Measurements from ENCODE around the gene TREX2. TPM values are rescaled to one million over a fixed set of nuclear protein-coding genes. Genes with fewer than 3 reads are reported as not detected.

The TREX2 gene
- total and polyA plus RNA-seq, 2 of the 4 experiments (the other 2 are of a cell fraction), result 0.36 to 0.84 TPM

DNA sequence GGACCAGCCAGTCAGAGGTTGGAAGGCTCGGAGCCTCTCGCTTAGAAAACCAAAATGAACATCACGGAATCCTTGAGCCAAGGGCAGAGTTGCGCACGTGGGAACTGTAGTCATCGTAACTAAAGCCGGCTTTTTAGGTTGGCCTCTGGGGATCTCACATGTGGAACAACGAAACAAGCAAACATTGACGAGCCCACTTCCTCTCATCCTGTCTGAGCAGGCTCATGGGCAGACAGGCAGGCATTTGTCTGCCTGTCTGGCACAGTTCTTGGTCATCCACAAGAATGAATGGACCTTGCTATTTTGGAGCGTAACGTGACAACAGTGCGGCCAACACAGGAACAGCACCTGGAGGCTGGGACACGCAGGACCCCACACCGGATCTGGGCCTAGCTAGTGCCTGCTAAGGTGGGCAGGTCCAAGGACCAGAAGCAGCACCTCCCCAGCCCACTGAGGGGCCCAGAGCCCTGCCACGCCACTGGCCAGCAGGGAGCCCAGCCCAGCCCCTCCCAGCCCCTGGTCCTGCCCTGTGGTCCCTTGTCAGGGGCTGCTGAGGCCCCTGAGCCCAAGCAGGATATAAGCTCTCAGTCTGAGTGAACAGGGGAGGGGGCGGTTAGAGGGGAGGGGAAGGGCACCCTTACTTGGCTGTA is 9.2 kb upstream of the TREX2 start:
- Histone ChIP-seq H3K4me1 (ENCODE audit: control insufficient read depth, insufficient read depth, low read length) (no peaks in the 10 kb centered on the region), H3K23ac (ENCODE audit: low read depth, low read length) (no peak overlapping the region), H2BK120ac (ENCODE audit: low read depth, low read length) (no peak overlapping the region), H3K4me3 (ENCODE audit: insufficient read depth, low read depth, low read length) (no peak overlapping the region), H2AFZ (replicated peaks; ENCODE audit: low read length, poor library complexity) (no peak overlapping the region), H3K4ac (ENCODE audit: low read depth, low read length) (no peak overlapping the region), H3K27me3 (ENCODE audit: control insufficient read depth, insufficient read depth, low read length) (no peaks in the 10 kb centered on the region), H4K91ac (ENCODE audit: insufficient read depth, low read depth, low read length) (no peak overlapping the region), H3K9me3 (ENCODE audit: control insufficient read depth, insufficient read depth, low read length) (no peaks in the 10 kb centered on the region; the same call in 1 of the 2 replicates), H2AK9ac (replicated peaks; ENCODE audit: low read depth, low read length, poor library complexity) (no peak overlapping the region), H2BK15ac (ENCODE audit: low read depth, low read length) (no peak overlapping the region), H3K14ac (replicated peaks; ENCODE audit: low read depth, low read length) (no peak overlapping the region), H3K36me3 (ENCODE audit: control insufficient read depth, insufficient read depth, low read length) (0 out of 2 replicates have a peak, but pooled peaks cover 2% of the 10 kb centered on the region), H2AK5ac (ENCODE audit: low read depth, low read length) (no peak overlapping the region), H3K27ac (ENCODE audit: insufficient read depth, low read length) (no peak overlapping the region), H3K79me1 (ENCODE audit: low read depth in 1 of 2, low read length in 2 of 2) (no peaks in the 10 kb centered on the region), H4K20me1 (ENCODE audit: insufficient read depth, low read length) (no peaks in the 10 kb centered on the region), H3K56ac (ENCODE audit: extremely low read depth, insufficient read depth, low read length) (no peak overlapping the region), H3K18ac (ENCODE audit: low read depth, low read length) (no peak overlapping the region), H2BK5ac (ENCODE audit: low read depth, low read length, poor library complexity, severe bottlenecking) (no peak overlapping the region), H4K8ac (ENCODE audit: low read depth in 2 of 2, low read length in 2 of 2) (no peak overlapping the region), H2BK20ac (ENCODE audit: low read depth, low read length) (no peak overlapping the region), H3K4me2 (ENCODE audit: low read depth, low read length) (no peak overlapping the region), H3K9ac (ENCODE audit: low read depth, low read length) (no peak overlapping the region), H4K5ac (ENCODE audit: low read depth, low read length) (no peak overlapping the region), H3K9me1 (ENCODE audit: insufficient read depth, low read length) (no peaks in the 10 kb centered on the region)
- ChIA-PET CTCF (no interaction called here), POLR2A (ENCODE audit: unreplicated experiment) (no interaction called here)
- dilution Hi-C loops (cut with HindIII; ENCODE audit: low sequenced_read_pairs, unreplicated experiment) (no loop called here), in situ Hi-C loops (cut with MboI; ENCODE audit: low sequenced_read_pairs) (loop anchor here (25.0 kb wide), 1 partner anchor 418 kb away; no protein-coding TSS in a partner anchor), intact Hi-C loops (cut with micrococcal nuclease) (no loop called here)
- no TSS peak for BruUV-seq (replicated peaks)
- WGBS, 2 experiments (ENCODE audit: extremely low coverage in 2 of 2, insufficient read length in 1 of 2), result 83% methylated on average over 8 of the region's 16 CpGs; no CpG with 5 or more reads in 1 of the 2 experiments
- TF ChIP-seq SMC3 (IDR thresholded peaks at IDR 0.05; ENCODE audit: low read depth, low read length), result no peak
- TF ChIP-seq, protein P1, sequence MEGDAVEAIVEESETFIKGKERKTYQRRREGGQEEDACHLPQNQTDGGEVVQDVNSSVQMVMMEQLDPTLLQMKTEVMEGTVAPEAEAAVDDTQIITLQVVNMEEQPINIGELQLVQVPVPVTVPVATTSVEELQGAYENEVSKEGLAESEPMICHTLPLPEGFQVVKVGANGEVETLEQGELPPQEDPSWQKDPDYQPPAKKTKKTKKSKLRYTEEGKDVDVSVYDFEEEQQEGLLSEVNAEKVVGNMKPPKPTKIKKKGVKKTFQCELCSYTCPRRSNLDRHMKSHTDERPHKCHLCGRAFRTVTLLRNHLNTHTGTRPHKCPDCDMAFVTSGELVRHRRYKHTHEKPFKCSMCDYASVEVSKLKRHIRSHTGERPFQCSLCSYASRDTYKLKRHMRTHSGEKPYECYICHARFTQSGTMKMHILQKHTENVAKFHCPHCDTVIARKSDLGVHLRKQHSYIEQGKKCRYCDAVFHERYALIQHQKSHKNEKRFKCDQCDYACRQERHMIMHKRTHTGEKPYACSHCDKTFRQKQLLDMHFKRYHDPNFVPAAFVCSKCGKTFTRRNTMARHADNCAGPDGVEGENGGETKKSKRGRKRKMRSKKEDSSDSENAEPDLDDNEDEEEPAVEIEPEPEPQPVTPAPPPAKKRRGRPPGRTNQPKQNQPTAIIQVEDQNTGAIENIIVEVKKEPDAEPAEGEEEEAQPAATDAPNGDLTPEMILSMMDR (conservative IDR thresholded peaks at IDR 0.05; ENCODE audit: low read depth, low read length), result no peak
- TF ChIP-seq CHD1 (IDR thresholded peaks at IDR 0.05; ENCODE audit: low read depth, low read length), result no peak
- TF ChIP-seq BHLHE40 (IDR thresholded peaks at IDR 0.05; ENCODE audit: low read depth, low read length), result no peak
- no peak for TF ChIP-seq CEBPB (IDR thresholded peaks at IDR 0.05; ENCODE audit: low read depth, low read length)
- no peak for TF ChIP-seq MAFK (IDR thresholded peaks at IDR 0.05; ENCODE audit: low read depth, low read length)
- TF ChIP-seq FOS (IDR thresholded peaks at IDR 0.05; ENCODE audit: low read depth, low read length), result no peak
- no peak for TF ChIP-seq RAD21 (IDR thresholded peaks at IDR 0.05; ENCODE audit: low read length)
- TF ChIP-seq MAZ (IDR thresholded peaks at IDR 0.05; ENCODE audit: borderline replicate concordance, low read depth, low read length), result no peak
- TF ChIP-seq RCOR1 (IDR thresholded peaks at IDR 0.05; ENCODE audit: insufficient replicate concordance, low read length), result no peak
- TF ChIP-seq, protein P2, sequence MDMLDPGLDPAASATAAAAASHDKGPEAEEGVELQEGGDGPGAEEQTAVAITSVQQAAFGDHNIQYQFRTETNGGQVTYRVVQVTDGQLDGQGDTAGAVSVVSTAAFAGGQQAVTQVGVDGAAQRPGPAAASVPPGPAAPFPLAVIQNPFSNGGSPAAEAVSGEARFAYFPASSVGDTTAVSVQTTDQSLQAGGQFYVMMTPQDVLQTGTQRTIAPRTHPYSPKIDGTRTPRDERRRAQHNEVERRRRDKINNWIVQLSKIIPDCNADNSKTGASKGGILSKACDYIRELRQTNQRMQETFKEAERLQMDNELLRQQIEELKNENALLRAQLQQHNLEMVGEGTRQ (IDR thresholded peaks at IDR 0.05; ENCODE audit: low read depth, low read length), result no peak
- TF ChIP-seq, protein P3, sequence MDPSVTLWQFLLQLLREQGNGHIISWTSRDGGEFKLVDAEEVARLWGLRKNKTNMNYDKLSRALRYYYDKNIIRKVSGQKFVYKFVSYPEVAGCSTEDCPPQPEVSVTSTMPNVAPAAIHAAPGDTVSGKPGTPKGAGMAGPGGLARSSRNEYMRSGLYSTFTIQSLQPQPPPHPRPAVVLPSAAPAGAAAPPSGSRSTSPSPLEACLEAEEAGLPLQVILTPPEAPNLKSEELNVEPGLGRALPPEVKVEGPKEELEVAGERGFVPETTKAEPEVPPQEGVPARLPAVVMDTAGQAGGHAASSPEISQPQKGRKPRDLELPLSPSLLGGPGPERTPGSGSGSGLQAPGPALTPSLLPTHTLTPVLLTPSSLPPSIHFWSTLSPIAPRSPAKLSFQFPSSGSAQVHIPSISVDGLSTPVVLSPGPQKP (IDR thresholded peaks at IDR 0.05; ENCODE audit: borderline replicate concordance, low read depth, low read length), result no peak
- TF ChIP-seq NFE2L2 (IDR thresholded peaks at IDR 0.05; ENCODE audit: low read depth, low read length), result no peak
- TF ChIP-seq POLR2A (IDR thresholded peaks at IDR 0.05; ENCODE audit: low read depth, low read length), result no peak
- TF ChIP-seq MXI1 (IDR thresholded peaks at IDR 0.05; ENCODE audit: borderline replicate concordance, low read depth, low read length), result no peak
- no peak for TF ChIP-seq RFX5 (IDR thresholded peaks at IDR 0.05; ENCODE audit: low read depth, low read length)
- DNase-seq (no peak), ATAC-seq (ENCODE audit: low read depth) (no peak)

Data from IMR-90 (cell line).